Trophoblast cell (in vitro differentiated cells and primary cell): ENCODE data around the gene HBD.
"Not testable (repeated sequence)": the region's sequence is repeated elsewhere in the genome, so short reads cannot be mapped to it uniquely, and the experiment has no call there.

Experiments used
- DNase-seq, 2 donors: peaks; one replicate each; pipeline ENCODE4 v3.0.0-alpha.2; 2016
- H2AFZ ChIP-seq: 2 replicates; pipeline ENCODE4 v1.6.1; 2013; ENCODE audit warnings: low read length, moderate library complexity, mild to moderate bottlenecking; ENCODE audit not compliant: insufficient read depth, poor library complexity
- H2AK5ac ChIP-seq: 2 replicates; pipeline ENCODE4 v1.6.1; 2013; ENCODE audit warnings: mild to moderate bottlenecking, low read length
- H2BK120ac ChIP-seq: 2 replicates; pipeline ENCODE4 v1.6.1; 2013; ENCODE audit warnings: low read length, mild to moderate bottlenecking, moderate library complexity; ENCODE audit not compliant: insufficient read depth, poor library complexity
- H2BK12ac ChIP-seq: 2 replicates; pipeline ENCODE4 v1.6.1; 2013; ENCODE audit warnings: mild to moderate bottlenecking, low read length, moderate library complexity
- H2BK5ac ChIP-seq: 2 replicates; pipeline ENCODE4 v1.6.1; 2013; ENCODE audit warnings: low read length, low read depth, moderate library complexity, mild to moderate bottlenecking; ENCODE audit not compliant: poor library complexity
- H3K14ac ChIP-seq: 2 replicates; pipeline ENCODE4 v1.6.1; 2013; ENCODE audit warnings: mild to moderate bottlenecking, low read length
- H3K18ac ChIP-seq: 2 replicates; pipeline ENCODE4 v1.6.1; 2013; ENCODE audit warnings: mild to moderate bottlenecking, low read length
- H3K23ac ChIP-seq: 2 replicates; pipeline ENCODE4 v1.6.1; 2013; ENCODE audit warnings: low read length
- H3K27ac ChIP-seq: 2 replicates; pipeline ENCODE4 v1.5.1; 2013; ENCODE audit warnings: low read depth, mild to moderate bottlenecking, inconsistent platforms, low read length, moderate library complexity
- H3K27me3 ChIP-seq: 2 replicates; pipeline ENCODE4 v1.6.1; 2013; ENCODE audit warnings: inconsistent platforms, mild to moderate bottlenecking, low read length, moderate library complexity; ENCODE audit not compliant: insufficient read depth
- H3K36me3 ChIP-seq, 2 experiments: 1 replicate in 1 of 2; 2 replicates in 1 of 2; pipeline ENCODE4 v1.6.1; 2013; ENCODE audit warnings: low read length in 2 of 2, mild to moderate bottlenecking in 2 of 2, moderate library complexity in 1 of 2; ENCODE audit not compliant: insufficient read depth in 2 of 2, control insufficient read depth in 1 of 2
- H3K4ac ChIP-seq: 2 replicates; pipeline ENCODE4 v1.6.1; 2013; ENCODE audit warnings: low read depth, mild to moderate bottlenecking, low read length, moderate library complexity
- H3K4me1 ChIP-seq, 2 experiments: 1 replicate in 1 of 2; 2 replicates in 1 of 2; pipeline ENCODE4 v1.6.1; 2013; ENCODE audit warnings: low read length in 2 of 2, mild to moderate bottlenecking in 2 of 2, moderate library complexity in 1 of 2; ENCODE audit not compliant: insufficient read depth in 2 of 2, control insufficient read depth in 1 of 2
- H3K4me2 ChIP-seq: 2 replicates; pipeline ENCODE4 v1.6.1; 2013; ENCODE audit warnings: inconsistent platforms, mild to moderate bottlenecking, low read length, moderate library complexity
- H3K4me3 ChIP-seq: 2 replicates; pipeline ENCODE4 v1.5.1; 2013; ENCODE audit warnings: mild to moderate bottlenecking, low read depth, low read length, inconsistent platforms
- H3K79me1 ChIP-seq: one replicate; pipeline ENCODE4 v1.6.1; 2013; ENCODE audit warnings: low read length
- H3K79me2 ChIP-seq: 2 replicates; pipeline ENCODE4 v1.6.1; 2013; ENCODE audit warnings: low read length, mild to moderate bottlenecking; ENCODE audit not compliant: control insufficient read depth, insufficient read depth, poor library complexity
- H3K9ac ChIP-seq: 2 replicates; pipeline ENCODE4 v1.6.1; 2013; ENCODE audit warnings: mild to moderate bottlenecking, low read length
- H3K9me3 ChIP-seq: 2 replicates; pipeline ENCODE4 v1.6.1; 2013; ENCODE audit warnings: low read depth, mild to moderate bottlenecking, control low read depth, inconsistent platforms, low read length; ENCODE audit not compliant: insufficient read depth
- H4K12ac ChIP-seq: 2 replicates; pipeline ENCODE4 v1.6.1; 2013; ENCODE audit warnings: low read depth, mild to moderate bottlenecking, low read length, moderate library complexity
- H4K8ac ChIP-seq: 2 replicates; pipeline ENCODE4 v1.6.1; 2013; ENCODE audit warnings: low read depth, mild to moderate bottlenecking, low read length, moderate library complexity
- H4K91ac ChIP-seq: one replicate; pipeline ENCODE4 v1.6.1; 2013; ENCODE audit warnings: low read depth, mild to moderate bottlenecking, low read length, moderate library complexity
- WGBS: extraction: QIAGEN DNeasy Blood & Tissue Kit; methylation state at CpG from one replicate; pipeline ENCODE4 v1.1.7; 2013; ENCODE audit warnings: missing lambda C conversion rate; ENCODE audit not compliant: insufficient read length, insufficient coverage; ENCODE audit errors: extremely low coverage; 5-methylcytosine and 5-hydroxymethylcytosine counted together

The HBD gene

GRCh38 chr11:5253440-5253839 lies 19.2 kb upstream of the HBD start:
- not testable (repeated sequence) for H3K27ac ChIP-seq, H3K36me3 ChIP-seq, H3K9ac ChIP-seq, H3K23ac ChIP-seq, H2AK5ac ChIP-seq, H2BK120ac ChIP-seq, H3K9me3 ChIP-seq, H2AFZ ChIP-seq, H4K91ac ChIP-seq, H3K4me1 ChIP-seq, H4K8ac ChIP-seq, H3K79me2 ChIP-seq, H2BK5ac ChIP-seq, DNase-seq, H3K4me2 ChIP-seq, H3K18ac ChIP-seq, H3K79me1 ChIP-seq, H2BK12ac ChIP-seq, H3K27me3 ChIP-seq, H3K4me3 ChIP-seq, H3K14ac ChIP-seq, H4K12ac ChIP-seq, H3K4ac ChIP-seq
- no CpG with 5 or more reads among the region's 5 CpGs for WGBS

- Histone ChIP-seq H3K14ac (no peak overlapping the region), H3K27me3 (no peaks in the 10 kb centered on the region), H3K4me2 (no peak overlapping the region)
These were observed 18.6 kb upstream of the HBD start for GRCh38 chr11:5252919-5253265.

GRCh38 chr11:5252192-5252918 lies 18.1 kb upstream of the HBD start:
- H2AFZ ChIP-seq = no peak overlapping the region
- H3K4ac ChIP-seq = no peak overlapping the region
- H3K79me2 ChIP-seq = no peaks in the 10 kb centered on the region
- no peak overlapping the region for H3K27ac ChIP-seq
- no peak for DNase-seq
- no peak overlapping the region for H3K4me2 ChIP-seq
- no peak overlapping the region for H4K12ac ChIP-seq
- WGBS = no CpG with 5 or more reads among the region's 9 CpGs
- H3K9ac ChIP-seq = no peak overlapping the region
- H3K23ac ChIP-seq = no peak overlapping the region
- H2BK5ac ChIP-seq = no peak overlapping the region
- no peak overlapping the region for H4K8ac ChIP-seq
- H3K4me3 ChIP-seq = no peak overlapping the region
- no peak overlapping the region for H3K18ac ChIP-seq
- no peaks in the 10 kb centered on the region for H3K4me1 ChIP-seq
- H3K9me3 ChIP-seq = no peaks in the 10 kb centered on the region
- H2AK5ac ChIP-seq = no peak overlapping the region
- H3K79me1 ChIP-seq = no peaks in the 10 kb centered on the region
- H2BK12ac ChIP-seq = no peak overlapping the region
- H3K27me3 ChIP-seq = no peaks in the 10 kb centered on the region
- H3K14ac ChIP-seq = no peak overlapping the region
- H3K36me3 ChIP-seq = no peaks in the 10 kb centered on the region
- H2BK120ac ChIP-seq = no peak overlapping the region
- no peak overlapping the region for H4K91ac ChIP-seq

More at GRCh38 chr11:5252919-5253265, 18.6 kb upstream of the HBD start:
- Histone ChIP-seq H3K27ac (no peak overlapping the region), H3K36me3 (no peaks in the 10 kb centered on the region), H2BK5ac (no peak overlapping the region), H3K4me1 (no peaks in the 10 kb centered on the region), H2AFZ (no peak overlapping the region), H2BK12ac (no peak overlapping the region), H3K18ac (no peak overlapping the region), H3K79me2 (no peaks in the 10 kb centered on the region), H2BK120ac (no peak overlapping the region), H3K23ac (no peak overlapping the region), H3K4me3 (no peak overlapping the region), H4K91ac (no peak overlapping the region), H3K79me1 (no peaks in the 10 kb centered on the region), H2AK5ac (no peak overlapping the region), H4K8ac (no peak overlapping the region), H3K9ac (no peak overlapping the region), H4K12ac (no peak overlapping the region), H3K4ac (no peak overlapping the region), H3K9me3 (no peaks in the 10 kb centered on the region)
- WGBS = no CpG with 5 or more reads among the region's 1 CpG
- DNase-seq = no peak

- Histone ChIP-seq H3K79me2 (no peaks in the 10 kb centered on the region), H3K79me1 (no peaks in the 10 kb centered on the region), H3K36me3 (no peaks in the 10 kb centered on the region), H2AK5ac (no peak overlapping the region), H2BK120ac (no peak overlapping the region), H3K27me3 (no peaks in the 10 kb centered on the region), H2AFZ (no peak overlapping the region), H3K27ac (no peak overlapping the region), H3K23ac (no peak overlapping the region), H3K18ac (no peak overlapping the region), H4K91ac (no peak overlapping the region), H3K4ac (no peak overlapping the region), H4K8ac (no peak overlapping the region), H4K12ac (no peak overlapping the region), H3K4me3 (no peak overlapping the region), H3K4me2 (no peak overlapping the region), H2BK12ac (no peak overlapping the region), H2BK5ac (no peak overlapping the region), H3K9ac (no peak overlapping the region), H3K4me1 (no peaks in the 10 kb centered on the region), H3K14ac (no peak overlapping the region), H3K9me3 (no peaks in the 10 kb centered on the region)
- no peak for DNase-seq
- no CpG with 5 or more reads among the region's 2 CpGs for whole genome bisulfite sequencing
These were observed 17.5 kb upstream of the HBD start for GRCh38 chr11:5251746-5252145.
